ENCODE results near the gene OLFM4.

- TF ChIP-seq JUN (IDR thresholded peaks at IDR 0.05; ENCODE audit: low read depth, low read length), result no peak
- no peak for TF ChIP-seq RAD21 (IDR thresholded peaks at IDR 0.05 in 1 of 2, conservative IDR thresholded peaks at IDR 0.05 in 1 of 2; ENCODE audit: low read depth in 2 of 2, low read length in 2 of 2)
- no peak for TF ChIP-seq MAX (IDR thresholded peaks at IDR 0.05)
- no peak for TF ChIP-seq POLR2AphosphoS5 (IDR thresholded peaks at IDR 0.05; ENCODE audit: low read depth, low read length)
- no peak for TF ChIP-seq RFX5 (IDR thresholded peaks at IDR 0.05; ENCODE audit: borderline replicate concordance, low read depth, low read length)
- no peak for TF ChIP-seq CTCF (IDR thresholded peaks at IDR 0.05; ENCODE audit: control extremely low read depth in 1 of 3, insufficient read depth in 1 of 3, low read depth in 1 of 3, low read length in 3 of 3)
- TF ChIP-seq EP300 (IDR thresholded peaks at IDR 0.05; ENCODE audit: borderline replicate concordance in 1 of 2, low read depth in 2 of 2, low read length in 2 of 2), result no peak
- no peak for TF ChIP-seq POLR2A (IDR thresholded peaks at IDR 0.05; ENCODE audit: control extremely low read depth in 1 of 2, low read depth in 2 of 2, low read length in 2 of 2)
- TF ChIP-seq SIX5 (IDR thresholded peaks at IDR 0.05; ENCODE audit: low read depth, low read length), result no peak
- no peak for TF ChIP-seq ASH2L (IDR thresholded peaks at IDR 0.05; ENCODE audit: low read length)
- no peak for TF ChIP-seq EZH2 (IDR thresholded peaks at IDR 0.05; ENCODE audit: low read depth, low read length, severe bottlenecking)
- TF ChIP-seq SIN3A (conservative IDR thresholded peaks at IDR 0.05 in 1 of 2, IDR thresholded peaks at IDR 0.05 in 1 of 2; ENCODE audit: low read depth in 1 of 2, low read length in 2 of 2), result no peak
Measured at GRCh38 chr13:53023246-53023645, 5.4 kb upstream of the OLFM4 start.
